Left lung (tissue), 10 donors: ENCODE results near the gene TAS2R7. TPM values are rescaled to one million over a fixed set of nuclear protein-coding genes. Genes with fewer than 3 reads are reported as not detected.

Source experiments
- ATAC-seq: fragments of 200-7000 bp; cut with Tn5 transposase; one replicate; pipeline ENCODE4 v1.9.1; 2020; ENCODE audit warnings: moderate library complexity
- DNase-seq, 4 donors: peaks; one replicate each; pipeline ENCODE4 v3.0.0-alpha.2; 2013 to 2020
- H3K27ac ChIP-seq, 2 donors: fragments of 200-600 bp; sonication (generic) in 1 of 2; one replicate each; pipeline versions ENCODE4 v1.5.0 to v1.8.0; 2020 to 2021
- H3K27me3 ChIP-seq, 2 donors: fragments of 200-600 bp; sonication (generic) in 1 of 2; one replicate each; pipeline versions ENCODE4 v1.5.0 to v1.8.0; 2020 to 2021
- H3K36me3 ChIP-seq, 2 donors: fragments of 200-600 bp; sonication (generic) in 1 of 2; one replicate each; pipeline versions ENCODE4 v1.5.0 to v1.8.0; 2020 to 2021
- H3K4me1 ChIP-seq, 2 donors: fragments of 200-600 bp; one replicate each; pipeline ENCODE4 v1.8.0; 2021
- H3K4me3 ChIP-seq, 2 donors: fragments of 200-600 bp; sonication (generic) in 1 of 2; one replicate each; pipeline versions ENCODE4 v1.5.0 to v1.8.0; 2020 to 2021; ENCODE audit warnings: mild to moderate bottlenecking in 1 of 2
- H3K9me3 ChIP-seq, 2 donors: fragments of 200-600 bp; sonication (generic) in 1 of 2; one replicate each; pipeline versions ENCODE4 v1.5.0 to v1.8.0; 2020 to 2021
- intact Hi-C, 2 donors: fragments of 100-400 bp; cut with DNase I; formaldehyde crosslinking; loops; one replicate each; pipeline versions ENCODE4 v1.11.2 to v1.14.2; 2022
- polyA plus RNA-seq, 6 donors: library from polyadenylated mRNA; unstranded; fragments of 120-200 nt; gene quantifications; one replicate each; pipeline ENCODE4 v1.2.1, GENCODE V29; 2013; ENCODE audit not compliant: insufficient read length in 6 of 6
- total RNA-seq, 2 donors: library from RNA; stranded (reverse); fragmentation: NEBNext Ultra II Directional; extraction: Animal tissue kit (Norgen Biotek cat#: 25700); gene quantifications; one replicate each; pipeline ENCODE4 v1.2.1, GENCODE V29; 2021
- TF ChIP-seq, protein P1 (sequence below), 2 donors: fragments of 200-600 bp; sonication (generic) in 1 of 2; IDR thresholded peaks; one replicate each; pipeline versions ENCODE4 v1.5.0 to v1.8.0; 2021; ENCODE audit warnings: antibody characterized with exemption in 2 of 2
- donor health status: DM: no; HTN: yes; CAD: no.
- donor health status: DM: no; HTN: no; CAD: no.

Gene TAS2R7
- total and polyA plus RNA-seq, 8 donors = not detected

DNA sequence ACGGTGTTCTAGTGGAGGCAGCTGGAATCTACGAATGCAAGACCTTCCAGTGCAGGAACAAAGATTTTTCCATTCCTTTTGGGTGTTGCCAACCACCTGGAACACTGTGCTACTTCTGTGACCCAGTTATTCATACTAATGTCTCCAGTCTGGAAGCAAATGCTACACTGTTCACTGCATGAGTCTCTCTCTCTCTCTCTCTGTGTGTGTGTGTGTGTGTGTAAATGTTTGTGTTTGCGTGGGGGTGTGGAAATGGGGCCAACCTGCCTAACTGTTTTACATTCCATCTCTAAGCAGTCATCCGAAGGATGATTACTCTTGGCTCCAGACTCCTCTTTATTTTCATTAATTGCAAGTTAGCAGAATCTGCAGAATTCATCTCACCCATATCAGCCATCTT, 49.4 kb downstream of the TAS2R7 start:
- intact Hi-C loops = no loop called here
- Histone ChIP-seq H3K4me3 (no peak overlapping the region), H3K27me3 (peaks cover 0 to 4% of the 10 kb centered on the region in 2 donors), H3K36me3 (no peaks in the 10 kb centered on the region), H3K9me3 (peaks cover 0 to 19% of the 10 kb centered on the region in 2 donors), H3K27ac (no peak overlapping the region), H3K4me1 (peaks cover 0 to 16% of the 10 kb centered on the region in 2 donors)
- TF ChIP-seq, protein P1, sequence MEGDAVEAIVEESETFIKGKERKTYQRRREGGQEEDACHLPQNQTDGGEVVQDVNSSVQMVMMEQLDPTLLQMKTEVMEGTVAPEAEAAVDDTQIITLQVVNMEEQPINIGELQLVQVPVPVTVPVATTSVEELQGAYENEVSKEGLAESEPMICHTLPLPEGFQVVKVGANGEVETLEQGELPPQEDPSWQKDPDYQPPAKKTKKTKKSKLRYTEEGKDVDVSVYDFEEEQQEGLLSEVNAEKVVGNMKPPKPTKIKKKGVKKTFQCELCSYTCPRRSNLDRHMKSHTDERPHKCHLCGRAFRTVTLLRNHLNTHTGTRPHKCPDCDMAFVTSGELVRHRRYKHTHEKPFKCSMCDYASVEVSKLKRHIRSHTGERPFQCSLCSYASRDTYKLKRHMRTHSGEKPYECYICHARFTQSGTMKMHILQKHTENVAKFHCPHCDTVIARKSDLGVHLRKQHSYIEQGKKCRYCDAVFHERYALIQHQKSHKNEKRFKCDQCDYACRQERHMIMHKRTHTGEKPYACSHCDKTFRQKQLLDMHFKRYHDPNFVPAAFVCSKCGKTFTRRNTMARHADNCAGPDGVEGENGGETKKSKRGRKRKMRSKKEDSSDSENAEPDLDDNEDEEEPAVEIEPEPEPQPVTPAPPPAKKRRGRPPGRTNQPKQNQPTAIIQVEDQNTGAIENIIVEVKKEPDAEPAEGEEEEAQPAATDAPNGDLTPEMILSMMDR (IDR thresholded peaks at IDR 0.05) = no peak
- DNase-seq (no peak), ATAC-seq (peak; percentile 44)

Other genes with a start within 250 kb of the TAS2R7 start
- gene MAGOHB, start 189.0 kb downstream of the TAS2R7 start, total RNA-seq = 10 to 100 TPM; 23.6 to 32.5 TPM
- 10 to 100 TPM; 36.5 to 45.2 (median 40.4) TPM for gene MAGOHB, start 189.0 kb downstream of the TAS2R7 start, polyA plus RNA-seq
- gene STYK1, start 128.6 kb downstream of the TAS2R7 start, total RNA-seq = 1 to 10 TPM; 1.4 to 1.9 TPM
- gene STYK1, start 128.6 kb downstream of the TAS2R7 start, polyA plus RNA-seq = under 1 TPM; 0.30 to 0.96 (median 0.57) TPM
- gene YBX3, start 79.3 kb downstream of the TAS2R7 start, total RNA-seq = 100 to 1,000 TPM; 195 to 285 TPM
- gene YBX3, start 79.3 kb downstream of the TAS2R7 start, polyA plus RNA-seq = 100 to 1,000 TPM; 145 to 162 (median 151) TPM
- not detected for gene TAS2R8, start 4.7 kb upstream of the TAS2R7 start, total RNA-seq
- not detected for gene TAS2R8, start 4.7 kb upstream of the TAS2R7 start, polyA plus RNA-seq
- gene TAS2R9, start 7.5 kb upstream of the TAS2R7 start, total RNA-seq = not detected
- gene TAS2R9, start 7.5 kb upstream of the TAS2R7 start, polyA plus RNA-seq = not detected
- under 1 TPM in 1 of 2 donors, not detected in 1; 0.37 TPM for gene TAS2R10, start 23.7 kb upstream of the TAS2R7 start, total RNA-seq
- gene TAS2R10, start 23.7 kb upstream of the TAS2R7 start, polyA plus RNA-seq = 1 to 10 TPM; 1.9 to 3.3 (median 2.8) TPM
- 1 to 10 TPM; 1.2 to 1.4 TPM for gene PRR4, start 46.8 kb upstream of the TAS2R7 start, total RNA-seq
- 10 to 100 TPM in 3 of 6 donors, 1 to 10 TPM in 3; 7.5 to 19.8 (median 10.6) TPM for gene PRR4, start 46.8 kb upstream of the TAS2R7 start, polyA plus RNA-seq
- gene PRH1, start 81.6 kb upstream of the TAS2R7 start, total RNA-seq = 10 to 100 TPM; 10.6 to 12.0 TPM
- 10 to 100 TPM; 13.1 to 17.2 (median 16.0) TPM for gene PRH1, start 81.6 kb upstream of the TAS2R7 start, polyA plus RNA-seq
- 1 to 10 TPM in 1 of 2 donors, under 1 TPM in 1; 0.99 to 1.0 TPM for gene TAS2R13, start 106.9 kb upstream of the TAS2R7 start, total RNA-seq
- gene TAS2R13, start 106.9 kb upstream of the TAS2R7 start, polyA plus RNA-seq = under 1 TPM in 4 of 6 donors, not detected in 2; 0.14 to 0.59 (median 0.22) TPM
- gene PRH2, start 126.6 kb upstream of the TAS2R7 start, total RNA-seq = not detected
- 1 to 10 TPM in 1 of 6 donors, under 1 TPM in 5; 0.33 to 1.1 (median 0.67) TPM for gene PRH2, start 126.6 kb upstream of the TAS2R7 start, polyA plus RNA-seq
- 1 to 10 TPM; 1.2 to 1.9 TPM for gene TAS2R14, start 136.6 kb upstream of the TAS2R7 start, total RNA-seq
- 1 to 10 TPM; 3.8 to 5.0 (median 4.8) TPM for gene TAS2R14, start 136.6 kb upstream of the TAS2R7 start, polyA plus RNA-seq
- gene TAS2R50, start 184.3 kb upstream of the TAS2R7 start, total RNA-seq = 1 to 10 TPM; 1.0 to 1.1 TPM
- gene TAS2R50, start 184.3 kb upstream of the TAS2R7 start, polyA plus RNA-seq = under 1 TPM in 5 of 6 donors, not detected in 1; 0.17 to 0.34 (median 0.20) TPM
- gene TAS2R20, start 195.7 kb upstream of the TAS2R7 start, total RNA-seq = 1 to 10 TPM; 1.6 to 1.7 TPM
- 1 to 10 TPM; 2.3 to 3.6 (median 3.1) TPM for gene TAS2R20, start 195.7 kb upstream of the TAS2R7 start, polyA plus RNA-seq
- gene TAS2R19, start 220.0 kb upstream of the TAS2R7 start, total RNA-seq = 1 to 10 TPM; 2.0 to 3.3 TPM
- 1 to 10 TPM; 1.5 to 3.3 (median 2.2) TPM for gene TAS2R19, start 220.0 kb upstream of the TAS2R7 start, polyA plus RNA-seq
- gene TAS2R31, start 228.8 kb upstream of the TAS2R7 start, total RNA-seq = 1 to 10 TPM; 2.1 to 3.4 TPM
- gene TAS2R31, start 228.8 kb upstream of the TAS2R7 start, polyA plus RNA-seq = 1 to 10 TPM; 1.2 to 2.9 (median 2.2) TPM